ENCODE results near the gene ERFL.

- TF ChIP-seq, protein P1, sequence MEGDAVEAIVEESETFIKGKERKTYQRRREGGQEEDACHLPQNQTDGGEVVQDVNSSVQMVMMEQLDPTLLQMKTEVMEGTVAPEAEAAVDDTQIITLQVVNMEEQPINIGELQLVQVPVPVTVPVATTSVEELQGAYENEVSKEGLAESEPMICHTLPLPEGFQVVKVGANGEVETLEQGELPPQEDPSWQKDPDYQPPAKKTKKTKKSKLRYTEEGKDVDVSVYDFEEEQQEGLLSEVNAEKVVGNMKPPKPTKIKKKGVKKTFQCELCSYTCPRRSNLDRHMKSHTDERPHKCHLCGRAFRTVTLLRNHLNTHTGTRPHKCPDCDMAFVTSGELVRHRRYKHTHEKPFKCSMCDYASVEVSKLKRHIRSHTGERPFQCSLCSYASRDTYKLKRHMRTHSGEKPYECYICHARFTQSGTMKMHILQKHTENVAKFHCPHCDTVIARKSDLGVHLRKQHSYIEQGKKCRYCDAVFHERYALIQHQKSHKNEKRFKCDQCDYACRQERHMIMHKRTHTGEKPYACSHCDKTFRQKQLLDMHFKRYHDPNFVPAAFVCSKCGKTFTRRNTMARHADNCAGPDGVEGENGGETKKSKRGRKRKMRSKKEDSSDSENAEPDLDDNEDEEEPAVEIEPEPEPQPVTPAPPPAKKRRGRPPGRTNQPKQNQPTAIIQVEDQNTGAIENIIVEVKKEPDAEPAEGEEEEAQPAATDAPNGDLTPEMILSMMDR (IDR thresholded peaks at IDR 0.05): no peak
- TF ChIP-seq POLR2A (IDR thresholded peaks at IDR 0.05): no peak
These were observed 64.9 kb downstream of the ERFL start for GRCh38 chr19:41863209-41863931.
